Lung (tissue), 12 donors: ENCODE data around the gene CHMP5. TPM values are rescaled to one million over a fixed set of nuclear protein-coding genes. Genes with fewer than 3 reads are reported as not detected.

Experiments
- ATAC-seq: fragments of 200-7000 bp; cut with Tn5 transposase; one replicate; pipeline ENCODE4 v1.9.1; 2020; ENCODE audit warnings: moderate number of reproducible peaks; ENCODE audit not compliant: insufficient read depth, low FRiP score
- DNase-seq, 3 donors: peaks; one replicate each; pipeline ENCODE4 v3.0.0-alpha.2; 2013 to 2017
- H3K27ac ChIP-seq, 2 donors: one replicate each; pipeline ENCODE4 v1.5.1; 2013; ENCODE audit warnings: mild to moderate bottlenecking in 2 of 2, moderate library complexity in 2 of 2, control low read depth in 1 of 2, inconsistent platforms in 1 of 2, low read depth in 1 of 2, low read length in 1 of 2
- H3K27me3 ChIP-seq, 3 donors: one replicate each; pipeline ENCODE4 v1.5.1; 2013; ENCODE audit warnings: low read length in 2 of 3; ENCODE audit not compliant: control insufficient read depth in 3 of 3, insufficient read depth in 3 of 3
- H3K36me3 ChIP-seq, 4 donors: one replicate each; pipeline ENCODE4 v1.5.1; 2013; ENCODE audit warnings: low read length in 4 of 4, mild to moderate bottlenecking in 1 of 4, moderate library complexity in 1 of 4; ENCODE audit not compliant: control insufficient read depth in 4 of 4, insufficient read depth in 4 of 4
- H3K4me1 ChIP-seq, 5 donors: one replicate each; pipeline ENCODE4 v1.5.1; 2013; ENCODE audit warnings: low read length in 5 of 5, mild to moderate bottlenecking in 2 of 5, moderate library complexity in 1 of 5; ENCODE audit not compliant: control insufficient read depth in 5 of 5, insufficient read depth in 5 of 5
- H3K4me3 ChIP-seq: one replicate; pipeline ENCODE4 v1.5.1; 2013; ENCODE audit warnings: mild to moderate bottlenecking, control low read depth, moderate library complexity
- H3K9ac ChIP-seq, 2 donors: one replicate each; pipeline ENCODE4 v1.5.1; 2013; ENCODE audit warnings: low read length in 2 of 2, control low read depth in 1 of 2; ENCODE audit not compliant: insufficient read depth in 1 of 2
- H3K9me3 ChIP-seq, 4 donors: one replicate each; pipeline ENCODE4 v1.5.1; 2013; ENCODE audit warnings: low read length in 3 of 4, mild to moderate bottlenecking in 1 of 4, moderate library complexity in 1 of 4; ENCODE audit not compliant: control insufficient read depth in 4 of 4, insufficient read depth in 3 of 4
- CTCF ChIP-seq: IDR thresholded peaks from 2 replicates; pipeline ENCODE4 v1.5.1; 2012; ENCODE audit warnings: mild to moderate bottlenecking; ENCODE audit errors: control extremely low read depth, extremely low read depth
- WGBS, 2 donors: extraction: QIAGEN DNeasy Blood & Tissue Kit; methylation state at CpG; one replicate each; pipeline ENCODE4 v1.1.7; 2013; 5-methylcytosine and 5-hydroxymethylcytosine counted together
- polyA plus RNA-seq, 2 donors: library from polyadenylated mRNA; stranded (reverse); fragments of 200-250 nt; gene quantifications; one replicate each; pipeline ENCODE4 v1.2.1, GENCODE V29; 2013
- total RNA-seq, 2 donors: library from RNA; depleted of rRNA in 1 of 2; stranded (reverse); fragments of >200 nt in 1 of 2; gene quantifications; one replicate each; pipeline ENCODE4 v1.2.1, GENCODE V29; 2014 to 2021
- donor health status: control.
- donor health status: control.
- donor health status: Bipolar disorder and iron deficiency.
- donor health status: healthy.
- donor health status: DM: yes; HTN: yes; CAD: no.

CHMP5 gene
- total and polyA plus RNA-seq, 4 donors = 52.3 to 87.5 (median 62.2) TPM

- Histone ChIP-seq H3K9me3 (no peaks in the 10 kb centered on the region), H3K27ac (no peak overlapping the region), H3K4me1 (no peaks in the 10 kb centered on the region), H3K27me3 (no peaks in the 10 kb centered on the region), H3K9ac (no peak overlapping the region), H3K36me3 (peaks cover 22 to 47% (median 33%) of the 10 kb centered on the region in 4 donors), H3K4me3 (no peak overlapping the region)
- TF ChIP-seq CTCF = no peak
- WGBS, 2 donors = 80 to 86% methylated on average over 3 of the region's 3 CpGs
- DNase-seq (no peak), ATAC-seq (no peak)
These were observed 8.6 kb downstream of the CHMP5 start for GRCh38 chr9:33273266-33273971.

GRCh38 chr9:33273972-33274328, 9.1 kb downstream of the CHMP5 start:
- peaks cover 22 to 50% (median 35%) of the 10 kb centered on the region in 4 donors for H3K36me3 ChIP-seq
- no peaks in the 10 kb centered on the region for H3K9me3 ChIP-seq
- DNase-seq = no peak
- ATAC-seq = no peak
- no peaks in the 10 kb centered on the region for H3K27me3 ChIP-seq
- no peak for TF ChIP-seq CTCF
- H3K4me3 ChIP-seq = no peak overlapping the region
- H3K4me1 ChIP-seq = no peaks in the 10 kb centered on the region
- H3K9ac ChIP-seq = no peak overlapping the region
- no peak overlapping the region for H3K27ac ChIP-seq
- 63 to 94% methylated on average over 2 of the region's 2 CpGs for WGBS, 2 donors

DNA sequence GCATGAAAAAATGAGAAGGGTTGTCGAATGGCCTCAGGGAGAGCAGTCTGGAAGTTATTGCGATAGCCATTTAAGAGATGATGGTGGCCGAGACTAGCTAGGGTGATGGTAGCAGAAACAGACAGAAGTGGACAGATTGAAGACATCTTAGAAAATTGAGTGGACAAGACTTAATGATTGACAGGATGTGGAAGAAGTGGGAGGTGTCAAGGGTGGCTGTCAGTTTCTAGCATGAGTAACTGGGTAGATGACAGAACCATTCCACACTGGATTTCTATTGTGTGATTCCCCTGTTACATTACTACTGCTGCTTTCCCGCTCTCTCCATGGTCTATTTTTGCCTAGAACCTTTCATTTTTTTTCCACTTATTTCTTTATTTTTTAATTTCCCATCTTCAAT, 12.6 kb downstream of the CHMP5 start:
- no peaks in the 10 kb centered on the region for H3K27me3 ChIP-seq
- WGBS, 2 donors = 97 to 99% methylated on average over 4 of the region's 4 CpGs
- H3K36me3 ChIP-seq = peaks cover 12 to 47% (median 41%) of the 10 kb centered on the region in 4 donors
- H3K9me3 ChIP-seq = no peaks in the 10 kb centered on the region
- H3K4me3 ChIP-seq = no peak overlapping the region
- H3K4me1 ChIP-seq = no peaks in the 10 kb centered on the region
- H3K9ac ChIP-seq = no peak overlapping the region
- ATAC-seq (no peak), DNase-seq (no peak)
- TF ChIP-seq CTCF = no peak
- H3K27ac ChIP-seq = no peak overlapping the region

- no peak for TF ChIP-seq CTCF
- H3K36me3 ChIP-seq = peaks cover 5 to 16% (median 11%) of the 10 kb centered on the region in 4 donors
- H3K9me3 ChIP-seq = no peaks in the 10 kb centered on the region
- no peak for DNase-seq
- no peak for ATAC-seq
- no peak overlapping the region for H3K4me3 ChIP-seq
- no peak overlapping the region for H3K27ac ChIP-seq
- no peaks in the 10 kb centered on the region for H3K27me3 ChIP-seq
- H3K9ac ChIP-seq = no peak overlapping the region
- peaks cover 0 to 6% (median 0%) of the 10 kb centered on the region in 5 donors for H3K4me1 ChIP-seq
- WGBS, 2 donors = 46 to 68% methylated on average over 5 of the region's 5 CpGs
These were observed 20.7 kb downstream of the CHMP5 start for GRCh38 chr9:33285502-33285901.
